Central memory CD4-positive, alpha-beta T cell (primary cell): ENCODE results near the gene ARHGDIB.

Experiments
- DNase-seq: peaks from one replicate; pipeline ENCODE4 v3.0.0; 2022

Gene ARHGDIB

DNA sequence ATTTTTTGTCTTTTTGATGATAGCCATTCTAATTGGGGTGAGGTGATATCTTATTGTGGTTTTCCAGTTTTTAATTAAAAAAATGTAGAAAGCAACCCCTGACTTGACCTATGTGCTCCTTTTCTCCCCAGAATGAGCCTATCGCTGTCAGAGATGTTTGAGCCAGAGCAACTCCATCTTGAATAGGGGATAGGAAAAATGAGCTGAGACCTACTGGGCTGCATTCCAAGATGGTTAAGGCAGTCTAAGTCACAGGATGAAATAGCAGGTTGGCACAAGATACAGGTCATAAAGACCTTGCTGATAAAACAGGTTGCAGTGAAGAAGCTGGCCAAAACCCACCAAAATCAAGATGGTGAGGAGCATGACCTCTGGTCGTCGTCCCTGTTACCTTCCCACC, 36.9 kb downstream of the ARHGDIB start:
- DNase-seq, result no peak

DNA sequence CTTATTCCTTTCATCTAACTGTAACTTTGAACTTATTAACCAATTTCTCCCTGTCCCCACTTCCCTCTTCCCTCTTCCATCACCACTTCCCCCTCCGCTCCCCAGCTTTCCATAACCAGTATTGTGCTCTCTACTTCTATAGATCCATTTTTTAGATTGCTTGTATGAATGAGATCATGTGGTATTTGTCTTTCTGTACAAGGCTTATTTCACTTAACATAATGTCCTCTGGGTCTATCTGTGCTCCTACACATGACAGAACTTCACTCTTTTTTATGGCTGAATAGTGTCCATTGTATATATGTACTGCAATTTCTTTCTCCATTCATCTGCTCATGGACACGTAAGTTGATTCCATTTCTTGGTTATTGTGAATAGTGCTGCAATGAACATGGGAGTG, 37.5 kb downstream of the ARHGDIB start:
- DNase-seq, result no peak

DNA sequence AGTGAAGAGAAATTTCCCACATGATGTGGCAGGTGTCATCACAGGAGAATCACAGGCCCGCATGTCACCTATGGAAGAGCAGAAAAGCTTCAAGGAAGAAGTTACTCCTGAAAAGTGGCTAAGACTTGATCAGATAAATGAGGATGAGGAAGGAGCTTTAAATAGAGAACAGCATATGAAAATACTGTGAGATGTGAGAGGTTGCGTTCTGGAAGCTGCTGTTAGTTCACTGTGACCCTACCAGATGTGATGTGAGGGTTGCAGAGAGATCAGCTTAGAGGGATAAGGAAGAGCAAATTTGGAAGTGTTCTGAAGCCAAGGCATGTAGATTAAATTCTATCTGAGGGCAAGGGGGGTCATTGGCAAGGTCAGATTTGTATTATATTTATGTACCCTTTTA, 40.2 kb downstream of the ARHGDIB start:
- DNase-seq, result no peak

DNA sequence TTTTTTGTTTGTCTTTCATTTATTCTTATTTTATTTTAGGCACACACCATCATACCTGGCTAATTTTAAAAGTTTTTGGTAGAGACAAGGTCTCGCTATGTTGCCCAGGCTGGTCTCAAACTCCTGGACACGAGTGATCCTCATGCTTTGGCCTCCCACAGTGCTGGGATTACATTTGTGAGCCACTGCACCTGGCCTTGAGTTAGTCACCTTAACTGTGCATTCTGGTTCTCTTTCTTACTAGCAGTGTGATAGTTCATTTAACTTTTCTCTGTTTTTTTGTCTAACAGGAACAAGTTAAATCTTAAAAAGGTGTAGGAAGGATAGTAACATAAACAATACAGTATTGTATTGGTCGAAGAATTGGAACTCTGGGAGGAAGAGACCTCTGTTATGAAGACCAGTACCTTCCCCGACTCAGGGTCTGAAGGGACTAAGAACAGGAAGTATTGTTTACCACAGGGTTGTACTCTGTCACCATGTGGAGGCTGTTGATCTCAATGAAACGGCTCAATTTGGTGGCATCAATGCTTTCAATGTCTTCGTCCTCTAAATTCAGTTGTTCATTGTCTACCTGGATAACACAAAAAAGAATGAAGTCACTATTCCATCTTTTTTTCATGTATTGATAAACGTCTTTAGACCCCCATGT, 40.8 kb downstream of the ARHGDIB start:
- no peak for DNase-seq

DNA sequence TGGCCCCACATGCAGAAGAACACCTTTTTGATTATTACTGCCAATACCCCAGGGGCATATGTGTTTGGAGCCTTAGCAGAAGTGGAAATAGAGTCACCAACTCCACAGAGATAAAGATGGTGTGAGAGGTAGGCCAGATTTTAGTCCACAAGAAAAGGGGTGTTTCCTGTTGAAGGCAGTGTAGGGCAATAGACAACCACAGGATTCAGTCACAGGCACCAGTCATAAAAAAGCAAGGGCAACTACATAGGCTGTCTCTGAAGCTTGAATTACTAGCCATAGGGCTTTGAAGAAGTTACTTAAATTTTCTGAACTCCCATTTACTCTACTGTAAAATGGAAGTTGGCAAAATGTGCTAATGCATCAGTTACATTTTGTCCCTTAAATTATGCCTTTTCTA, 41.9 kb downstream of the ARHGDIB start:
- no peak for DNase-seq

DNA sequence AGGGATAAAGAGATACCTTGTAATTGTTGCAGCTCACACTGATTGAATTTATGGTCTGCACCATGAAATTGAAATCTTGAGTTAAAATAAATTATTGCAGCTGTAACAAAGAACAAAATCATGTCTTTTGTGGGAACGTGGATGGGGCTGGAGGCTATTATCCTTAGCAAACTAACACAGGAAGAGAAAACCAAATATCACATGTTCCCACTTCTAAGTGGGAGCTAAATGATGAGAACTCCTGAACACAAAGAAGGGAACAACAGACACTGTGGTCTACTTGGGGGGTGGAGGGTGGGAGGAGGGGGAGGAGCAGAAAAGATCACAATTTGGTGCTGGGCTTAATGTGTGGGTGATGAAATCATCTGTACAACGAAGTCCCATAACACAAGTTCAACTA, 45.7 kb downstream of the ARHGDIB start:
- DNase-seq, result no peak

DNA sequence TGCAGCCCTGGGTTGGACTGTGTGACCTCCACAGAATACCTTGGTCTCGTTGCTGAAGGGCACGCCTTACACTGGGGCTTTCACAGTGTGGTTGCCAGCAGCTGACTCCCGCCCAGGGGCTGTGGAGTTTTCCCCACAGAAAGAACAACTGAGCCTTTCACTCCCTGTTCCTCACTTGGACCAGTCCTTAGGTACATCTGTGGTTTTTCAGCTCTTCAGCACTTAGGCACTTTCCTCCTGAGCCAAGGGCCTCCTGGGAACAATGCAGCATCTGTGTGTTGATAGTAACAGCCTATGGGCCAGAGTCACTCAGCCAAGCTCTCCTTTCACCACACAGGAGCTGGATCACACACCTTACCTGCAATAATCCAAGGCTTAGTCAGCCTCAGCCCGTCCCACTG, 48.0 kb downstream of the ARHGDIB start:
- no peak for DNase-seq

DNA sequence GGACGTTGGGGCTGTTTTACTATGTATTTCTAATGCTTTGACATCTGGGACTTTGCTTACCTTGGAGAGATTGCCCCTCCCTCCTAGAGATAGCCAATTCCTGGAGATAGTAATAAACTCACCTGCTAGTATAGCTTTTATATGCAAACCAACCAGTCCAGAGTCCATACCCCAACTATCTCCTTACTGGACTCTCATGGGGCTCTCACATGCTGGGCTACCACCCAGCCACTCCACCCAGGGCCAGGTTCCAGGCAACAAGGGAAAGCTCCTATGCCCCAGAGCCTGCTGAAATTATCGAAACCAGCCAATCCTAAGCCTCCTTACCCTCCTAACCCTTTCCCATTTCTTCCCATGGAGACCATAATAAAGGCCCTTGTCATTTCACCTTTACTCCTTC, 50.3 kb downstream of the ARHGDIB start:
- no peak for DNase-seq

DNA sequence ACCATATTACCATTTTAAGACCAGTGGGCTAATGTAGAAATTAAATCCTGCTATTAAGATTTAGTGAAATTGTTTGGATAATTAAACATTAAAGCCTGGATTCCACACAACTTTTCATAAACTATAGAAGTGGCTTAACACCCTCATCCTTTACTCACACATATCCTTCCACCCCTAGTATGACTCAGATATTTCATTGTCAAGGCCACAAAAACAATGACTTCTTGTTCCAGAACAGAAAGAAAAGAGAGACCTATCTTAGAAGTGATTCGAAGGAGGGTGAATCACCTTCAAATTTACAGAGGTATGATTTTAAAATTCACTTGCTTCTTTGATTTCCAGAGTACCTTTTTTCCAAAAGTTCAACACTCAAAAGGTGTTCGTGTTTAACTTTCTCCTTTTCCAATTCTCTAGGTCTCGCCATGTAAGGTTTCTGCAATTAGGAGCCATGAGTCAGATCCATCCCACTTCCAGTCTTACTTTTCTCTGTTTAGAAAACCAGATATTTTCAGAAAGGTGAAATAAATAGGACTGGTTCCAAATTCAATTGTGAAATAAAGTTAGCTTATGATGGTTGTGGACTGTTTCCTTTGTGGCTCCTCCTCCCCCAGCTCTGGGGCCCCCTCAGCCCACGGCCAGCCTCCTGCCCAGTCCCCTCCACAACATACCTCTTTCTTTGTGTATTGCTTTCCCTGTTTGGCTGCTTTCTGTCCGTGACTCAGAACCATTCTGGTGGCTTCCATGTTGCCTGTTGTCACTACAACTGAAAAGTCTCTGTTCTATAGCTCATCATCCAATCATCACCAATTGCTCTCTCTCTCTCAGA, 51.1 kb downstream of the ARHGDIB start:
- DNase-seq, result no peak

DNA sequence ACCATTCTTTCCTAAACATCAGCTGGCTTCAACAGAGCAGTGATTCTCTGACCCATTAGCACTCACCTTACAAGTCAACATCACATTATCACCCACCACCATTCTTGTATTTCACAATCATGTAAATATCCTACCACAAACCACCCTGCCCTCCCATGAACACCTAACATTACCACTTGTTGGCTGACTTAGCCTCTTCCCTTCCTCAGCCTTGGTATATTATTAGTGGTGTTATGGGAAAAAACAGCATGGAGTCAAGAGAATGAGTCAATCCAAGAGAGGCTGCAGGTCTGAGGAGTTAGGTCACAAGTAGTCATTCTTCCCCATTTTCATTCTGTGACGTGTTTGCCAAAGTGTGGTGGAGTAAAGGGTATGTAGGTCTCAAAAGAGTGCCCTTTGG, 53.4 kb downstream of the ARHGDIB start:
- no peak for DNase-seq

DNA sequence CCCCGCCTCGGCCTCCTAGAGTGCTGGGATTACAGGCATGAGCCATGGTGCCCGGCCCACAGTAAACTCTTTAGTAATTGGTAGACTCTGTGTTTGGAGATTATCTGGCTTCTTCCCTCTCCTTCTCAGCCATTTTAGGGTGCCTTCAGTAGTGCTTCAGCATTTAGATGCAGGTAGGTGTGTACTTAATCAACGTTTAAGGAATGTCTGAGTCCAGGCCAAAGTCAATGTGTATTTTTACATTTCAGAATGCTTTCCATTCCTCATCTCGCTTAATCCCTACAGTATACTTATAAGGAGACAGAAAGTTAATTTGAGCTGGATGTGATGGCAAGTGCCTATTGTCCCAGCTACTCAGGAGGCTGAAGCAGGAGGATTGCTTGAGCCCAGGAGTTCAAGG, 55.3 kb downstream of the ARHGDIB start:
- no peak for DNase-seq

DNA sequence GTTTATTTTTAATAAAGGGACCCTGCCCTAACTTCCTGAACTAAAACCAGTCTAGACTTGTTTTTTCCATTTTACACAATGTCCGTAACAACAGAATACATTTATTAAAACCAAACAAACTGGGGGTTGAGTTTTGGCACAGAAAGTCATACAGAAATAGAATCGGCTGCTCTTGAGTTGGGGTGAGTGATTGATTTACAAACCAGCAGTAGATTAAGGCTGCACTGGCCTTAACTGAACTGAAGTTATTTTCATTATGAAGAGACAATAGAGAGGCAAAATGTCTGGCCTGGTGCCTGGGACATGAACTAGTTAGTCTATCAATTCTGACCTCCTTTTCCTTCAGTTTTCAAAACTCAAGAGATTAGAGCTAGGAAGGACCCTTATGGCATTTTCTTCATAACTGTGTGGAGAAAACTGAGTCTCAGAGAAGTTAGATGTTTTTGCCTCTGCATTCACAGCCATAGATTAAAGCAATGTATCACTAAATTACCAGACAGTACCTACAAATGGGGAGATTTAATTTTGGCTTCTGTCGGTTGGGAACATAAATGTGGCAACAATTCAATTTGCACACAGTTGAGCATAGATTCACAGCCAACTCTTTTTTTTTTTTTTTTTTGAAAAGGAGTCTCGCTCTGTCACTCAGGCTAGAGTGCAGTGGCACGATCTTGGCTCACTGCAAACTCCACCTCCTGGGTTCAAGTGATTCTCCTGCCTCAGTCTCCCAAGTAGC, 56.0 kb downstream of the ARHGDIB start:
- DNase-seq, result no peak

DNA sequence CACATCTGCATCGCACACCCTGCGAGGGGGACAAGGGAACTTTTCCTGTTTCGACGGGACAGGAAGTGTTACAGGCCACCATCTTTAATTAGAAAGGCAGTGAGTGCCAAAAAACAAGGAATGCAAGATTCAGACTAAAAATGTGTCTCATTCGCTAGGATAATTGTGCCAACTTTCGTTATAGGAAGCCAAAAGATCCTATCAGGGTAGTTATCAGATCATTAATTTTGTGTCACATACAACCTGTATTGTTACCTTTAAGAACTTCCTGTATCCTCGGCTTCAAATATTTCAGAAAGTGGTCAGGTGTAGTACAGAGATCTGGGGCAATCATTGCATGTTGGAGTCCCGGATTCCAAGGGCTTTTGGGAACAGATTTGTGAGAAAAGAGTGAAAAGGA, 56.5 kb downstream of the ARHGDIB start:
- no peak for DNase-seq

DNA sequence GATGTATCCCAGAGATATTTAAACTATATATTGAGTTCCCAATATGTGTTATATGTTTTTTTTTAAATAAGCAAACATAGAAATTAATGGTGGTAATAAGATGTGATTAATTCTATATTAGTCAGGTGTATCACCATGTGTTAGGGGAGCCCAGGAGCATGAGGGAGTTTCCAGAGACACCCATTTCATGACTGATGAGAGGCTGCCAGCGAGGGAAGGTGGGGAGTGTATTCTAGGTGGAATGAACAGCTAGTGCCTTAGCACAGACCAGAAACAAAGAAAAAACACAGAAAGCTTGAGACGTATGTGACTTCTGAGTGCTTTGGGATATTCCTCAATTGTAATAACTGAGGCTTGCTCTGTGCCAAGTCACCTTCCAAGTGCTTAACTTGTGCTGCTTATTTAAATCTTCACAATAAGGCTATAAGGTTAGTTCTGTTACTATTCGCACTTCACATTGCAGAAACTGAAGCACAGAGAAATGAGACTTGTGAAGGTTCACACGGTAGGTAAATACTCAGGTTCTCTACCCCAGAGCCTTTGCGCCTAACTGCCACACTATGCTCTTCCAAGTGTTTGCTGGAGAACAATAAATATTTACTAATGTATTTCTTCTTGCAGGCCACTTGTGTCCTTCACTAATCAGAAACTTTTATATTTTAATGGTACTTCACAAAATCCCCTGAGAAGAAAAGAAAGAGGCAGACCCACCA, 57.9 kb downstream of the ARHGDIB start:
- DNase-seq, result no peak

DNA sequence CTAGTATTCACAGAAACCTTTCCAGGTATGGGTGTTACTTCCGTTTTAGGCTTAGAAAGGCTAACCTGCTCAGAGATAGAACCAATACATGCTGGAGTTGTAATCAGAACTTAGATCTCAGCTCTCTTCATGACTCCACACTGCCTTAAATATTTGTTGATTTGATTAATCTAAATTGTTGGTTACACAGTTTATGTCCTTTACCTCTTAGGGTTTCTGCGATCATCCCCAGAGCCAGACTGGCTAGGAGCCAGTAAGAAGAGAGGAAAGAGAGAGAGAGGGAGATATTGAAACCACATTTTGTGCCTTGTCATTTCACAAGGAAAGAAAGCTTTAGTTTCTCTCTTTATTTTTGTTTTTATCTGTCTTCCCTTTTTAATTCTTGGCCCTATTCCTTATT, 58.9 kb downstream of the ARHGDIB start:
- no peak for DNase-seq

DNA sequence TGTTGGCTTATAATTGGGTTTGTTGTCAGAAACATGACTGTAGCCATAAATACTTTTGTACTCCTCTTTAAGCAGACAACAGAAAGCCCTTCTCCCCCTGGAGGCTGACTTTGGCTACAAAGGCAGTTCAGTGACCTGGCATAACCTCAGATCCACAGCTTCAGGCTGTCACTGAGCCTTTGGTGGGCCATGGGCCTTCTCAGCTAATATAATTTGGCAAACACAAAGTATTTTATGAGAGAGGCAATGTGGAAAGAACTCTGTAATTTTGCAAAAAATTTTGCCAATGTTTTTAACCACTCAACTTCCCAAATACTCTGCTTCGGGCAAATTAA, 60.2 kb downstream of the ARHGDIB start:
- no peak for DNase-seq

DNA sequence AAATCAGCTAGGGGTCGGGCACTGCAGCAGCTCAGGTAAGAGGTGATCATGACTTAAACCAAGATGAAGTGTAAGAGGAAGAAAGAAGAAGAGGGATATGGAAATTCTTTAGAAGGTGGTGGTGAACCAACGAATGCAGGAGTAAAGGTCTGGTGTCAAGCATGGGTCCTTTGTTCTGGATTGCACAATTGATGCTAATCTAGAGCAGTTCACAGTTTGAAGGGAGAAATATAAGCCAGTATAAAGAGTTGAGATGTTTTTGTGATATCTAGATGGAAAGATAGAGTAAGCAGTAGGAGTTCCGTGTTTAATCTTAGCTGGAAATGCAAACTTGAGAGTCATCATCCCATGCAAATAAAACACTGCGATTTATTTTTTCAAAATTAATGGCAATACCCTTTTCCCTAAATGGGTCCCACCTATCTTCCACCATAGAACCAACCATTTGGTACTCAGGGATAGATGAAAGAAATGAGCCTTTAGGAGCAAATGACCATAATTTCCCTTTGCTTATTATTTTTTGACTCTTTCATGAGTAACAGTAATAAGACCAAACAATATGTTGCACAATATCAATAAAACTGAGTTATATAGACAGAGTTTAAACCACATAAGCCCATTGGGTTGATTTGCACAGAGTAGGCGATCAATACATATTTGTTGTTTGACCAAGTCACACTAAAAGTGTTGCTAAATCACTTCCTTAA, 60.7 kb downstream of the ARHGDIB start:
- DNase-seq, result no peak

DNA sequence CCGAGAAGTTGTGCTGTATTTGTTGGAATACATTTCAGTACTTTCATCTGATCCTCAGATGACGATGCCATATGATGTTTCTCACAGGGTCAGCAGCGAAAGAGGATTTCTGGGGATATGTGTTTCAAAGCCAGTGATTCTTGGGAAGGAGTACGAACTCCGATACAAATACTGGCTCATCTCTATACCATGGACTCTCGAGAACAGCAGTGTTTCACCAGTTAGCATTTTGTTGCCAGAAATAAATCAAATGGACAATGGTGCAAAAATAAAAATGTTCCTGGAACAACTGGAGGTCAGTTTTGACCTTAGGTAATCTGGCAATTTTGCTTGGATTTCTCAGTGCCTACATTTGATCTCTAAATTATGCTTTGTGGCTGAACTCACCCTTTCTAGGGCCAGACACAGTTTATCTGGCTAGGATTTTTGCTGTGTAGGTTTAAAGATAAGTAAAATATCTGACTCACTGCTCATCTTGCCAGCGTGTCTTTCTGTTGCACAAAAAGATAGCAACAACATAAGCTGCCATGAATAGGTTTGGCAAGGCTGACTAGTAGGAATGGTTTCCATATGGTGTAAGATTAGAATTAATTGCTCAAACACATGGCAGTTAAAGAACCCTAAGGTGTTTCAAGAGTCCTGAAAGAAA, 64.8 kb downstream of the ARHGDIB start:
- no peak for DNase-seq

DNA sequence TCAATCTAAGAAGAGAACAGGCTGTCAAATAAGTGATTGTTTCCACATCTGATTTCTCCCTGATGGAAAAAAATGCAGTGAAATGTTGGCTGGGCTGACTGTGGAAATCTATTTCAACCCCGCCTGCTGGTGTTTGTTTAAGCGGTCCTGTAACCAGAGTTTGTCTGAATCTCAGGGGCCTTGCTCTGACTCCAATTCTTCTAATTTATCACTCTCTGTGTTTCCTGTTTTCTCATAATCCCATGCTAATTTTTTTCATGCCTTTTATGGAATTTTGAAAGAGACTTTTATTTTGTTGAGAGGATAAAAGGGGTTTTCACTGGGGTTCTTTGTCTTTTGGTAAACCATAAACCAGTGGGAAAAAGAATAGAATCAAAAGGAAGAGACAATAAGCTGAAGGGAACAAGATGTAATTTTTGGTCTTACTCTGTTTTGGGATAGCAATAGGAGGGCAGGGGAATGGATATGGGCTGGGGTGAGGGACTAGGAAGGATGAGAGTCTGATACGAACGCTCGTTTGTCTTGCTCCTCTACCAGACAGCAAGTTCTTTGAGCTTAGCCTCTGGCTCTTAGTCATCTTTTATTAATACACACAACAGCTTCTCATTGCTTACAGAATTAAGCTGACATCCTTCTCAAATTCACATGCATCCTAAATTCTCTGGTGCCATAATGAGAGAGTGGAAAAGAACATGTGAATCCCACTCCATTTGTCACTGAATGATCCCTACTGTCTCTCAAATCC, 67.7 kb downstream of the ARHGDIB start:
- no peak for DNase-seq

DNA sequence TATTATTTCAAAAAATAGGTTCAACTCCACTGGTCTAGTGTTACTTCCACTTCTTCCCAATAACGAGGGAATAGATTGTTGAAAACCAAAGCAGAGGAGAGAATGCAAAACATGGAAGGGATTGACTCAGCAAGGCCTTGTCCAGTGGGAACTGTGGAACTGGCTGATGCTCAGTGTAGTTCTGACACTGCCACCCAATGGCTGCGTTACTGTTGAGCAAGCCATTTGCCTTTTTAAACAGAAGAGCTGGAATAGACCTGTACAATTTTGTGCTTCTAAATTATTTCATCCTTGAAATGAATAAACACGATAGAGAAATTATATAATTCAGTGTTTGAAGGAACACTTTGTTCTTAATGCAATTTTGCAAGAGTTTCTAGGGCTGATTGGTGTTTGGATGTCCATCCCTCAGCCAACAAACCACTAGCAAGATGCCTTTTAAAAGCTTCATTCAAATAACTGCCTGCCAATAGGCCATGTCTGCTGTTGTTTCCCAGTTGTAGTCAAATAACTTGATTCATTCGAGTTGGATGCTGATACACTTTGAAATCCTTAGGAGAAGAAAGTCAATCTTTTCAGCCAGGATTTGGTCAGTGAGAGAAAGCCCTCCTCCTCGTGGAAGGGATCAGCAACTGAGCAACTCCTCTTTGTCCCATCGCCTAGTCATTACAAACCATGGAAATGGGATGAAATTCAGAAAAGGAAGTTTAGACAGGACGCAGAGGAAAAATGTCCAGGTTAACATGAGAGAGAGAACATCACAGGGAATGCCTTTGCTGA, 68.5 kb downstream of the ARHGDIB start:
- DNase-seq, result no peak
